GM12878 (cell line): ENCODE results near the gene SLC39A11. TPM values are rescaled to one million over a fixed set of nuclear protein-coding genes. Genes with fewer than 3 reads are reported as not detected.

Experiments
- ATAC-seq: fragments of 200-7000 bp; cut with Tn5 transposase; 3 replicates; pipeline ENCODE4 v1.9.1; 2020; ENCODE audit warnings: mild to moderate bottlenecking, moderate library complexity
- BruUV-seq: library from RNA; stranded (reverse); fragments of 400-500 nt; replicated peaks from 2 replicates; lab custom pipeline; 2021; lab: Mats Ljungman, UMichigan
- CTCF ChIA-PET: fragments of 300-600 bp; sonication (Branson Sonifier 250); formaldehyde crosslinking; extraction: SDS; loops from one replicate; lab custom pipeline; 2021; ENCODE audit warnings: inconsistent platforms; lab: Yijun Ruan, JAX
- POLR2A ChIA-PET: fragments of 350-600 bp; formaldehyde crosslinking; extraction: SDS; loops from one replicate; lab custom pipeline; 2021; ENCODE audit warnings: inconsistent platforms; lab: Charles Lee
- RAD21 ChIA-PET: fragments of 300-600 bp; sonication (Branson Sonifier 250); formaldehyde crosslinking; loops from one replicate; lab custom pipeline; 2023; ENCODE audit warnings: antibody characterized with exemption; ENCODE audit not compliant: unreplicated experiment; lab: Charles Lee
- SMC1A ChIA-PET: fragments of 300-600 bp; sonication (Branson Sonifier 250); formaldehyde crosslinking; loops from one replicate; lab custom pipeline; 2023; ENCODE audit not compliant: unreplicated experiment, uncharacterized antibody; lab: Charles Lee
- DNase-seq: peaks from one replicate; pipeline ENCODE4 v3.0.0-alpha.2; 2011; ENCODE audit warnings: low read depth, low spot score
- FAIRE-seq: peaks from 3 replicates; lab custom pipeline; 2011; peaks lifted over from hg19 to GRCh38; lab: Jason Lieb, UNC
- H2AFZ ChIP-seq: 2 replicates; pipeline ENCODE4 v1.6.0; 2011; ENCODE audit warnings: low read depth, low read length, control low read depth; ENCODE audit not compliant: control insufficient read depth
- H3K27ac ChIP-seq: 2 replicates; pipeline ENCODE4 v1.5.1; 2011; ENCODE audit warnings: control low read depth; ENCODE audit not compliant: control insufficient read depth, insufficient read depth
- H3K27me3 ChIP-seq, 2 experiments: replicated peaks in 1 of 2; 2 replicates each; pipeline versions ENCODE4 v1.6.0 to v1.6.1; 2011; ENCODE audit warnings: low read length in 1 of 2; ENCODE audit not compliant: control insufficient read depth in 2 of 2, insufficient read depth in 2 of 2
- H3K36me3 ChIP-seq, 2 experiments: 2 replicates each; pipeline ENCODE4 v1.5.1; 2011; ENCODE audit warnings: low read length in 1 of 2; ENCODE audit not compliant: control insufficient read depth in 2 of 2, insufficient read depth in 2 of 2
- H3K4me1 ChIP-seq: 2 replicates; pipeline ENCODE4 v1.6.1; 2011; ENCODE audit warnings: mild to moderate bottlenecking, low read length, moderate library complexity, mixed read lengths; ENCODE audit not compliant: control insufficient read depth, insufficient read depth
- H3K4me2 ChIP-seq: 2 replicates; pipeline ENCODE4 v1.6.0; 2011; ENCODE audit warnings: control low read depth; ENCODE audit not compliant: control insufficient read depth, insufficient read depth
- H3K4me3 ChIP-seq: fragments of 200-600 bp; sonication (generic); 2 replicates; pipeline ENCODE4 v1.5.1; 2016
- H3K79me2 ChIP-seq: 2 replicates; pipeline ENCODE4 v1.6.0; 2011; ENCODE audit warnings: low read length; ENCODE audit not compliant: control insufficient read depth, insufficient read depth
- H3K9ac ChIP-seq: 2 replicates; pipeline ENCODE4 v1.8.0; 2011; ENCODE audit warnings: low read length, control low read depth, mixed read lengths; ENCODE audit not compliant: control insufficient read depth, insufficient read depth
- H3K9me3 ChIP-seq: replicated peaks from 3 replicates; pipeline ENCODE4 v1.5.1; 2011; ENCODE audit warnings: mild to moderate bottlenecking, low read length; ENCODE audit not compliant: control insufficient read depth, insufficient read depth
- H4K20me1 ChIP-seq: 2 replicates; pipeline ENCODE4 v1.6.0; 2011; ENCODE audit not compliant: control insufficient read depth, insufficient read depth
- ASH2L ChIP-seq: fragments of 300-600, 200-600 bp; sonication (generic); IDR thresholded peaks from 2 replicates; pipeline ENCODE4 v1.6.1; 2017; ENCODE audit warnings: low read depth, mild to moderate bottlenecking, borderline replicate concordance
- CBX3 ChIP-seq: fragments of 200-600 bp; sonication (generic); IDR thresholded peaks from 2 replicates; pipeline ENCODE4 v1.6.1; 2016; ENCODE audit warnings: low read depth, borderline replicate concordance
- CEBPB ChIP-seq, 2 experiments: fragments of 150-350 bp in 1 of 2; IDR thresholded peaks; 2 replicates each; pipeline ENCODE4 v1.6.1; 2012 to 2014; ENCODE audit warnings: low read depth in 2 of 2, low read length in 2 of 2, borderline replicate concordance in 1 of 2, inconsistent platforms in 1 of 2
- ETV6 ChIP-seq, 2 experiments: fragments of 450-650 bp in 1 of 2; IDR thresholded peaks in 1 of 2; conservative IDR thresholded peaks in 1 of 2; 2 replicates each; pipeline ENCODE4 v1.6.1; 2014; ENCODE audit warnings: antibody characterized with exemption in 1 of 2, borderline replicate concordance in 1 of 2, low read depth in 1 of 2, mild to moderate bottlenecking in 1 of 2, moderate library complexity in 1 of 2
- NKRF ChIP-seq: fragments of 450-650 bp; conservative IDR thresholded peaks from 2 replicates; pipeline ENCODE4 v1.6.1; 2017; ENCODE audit warnings: mild to moderate bottlenecking, moderate library complexity
- PAX8 ChIP-seq: fragments of 450-650 bp; IDR thresholded peaks from 2 replicates; pipeline ENCODE4 v1.6.1; 2017; ENCODE audit warnings: mild to moderate bottlenecking, moderate library complexity
- POU2F2 ChIP-seq: IDR thresholded peaks from 3 replicates; pipeline ENCODE4 v1.6.1; 2011; ENCODE audit warnings: low read depth, mild to moderate bottlenecking, low read length, borderline replicate concordance
- REST ChIP-seq: IDR thresholded peaks from 2 replicates; pipeline ENCODE4 v1.6.1; 2012; ENCODE audit warnings: mild to moderate bottlenecking, low read depth, low read length
- STAT3 ChIP-seq: IDR thresholded peaks from 2 replicates; pipeline ENCODE4 v1.6.1; 2011; ENCODE audit warnings: low read depth, low read length, improper control_type of control experiment
- TCF3 ChIP-seq: IDR thresholded peaks from 2 replicates; pipeline ENCODE4 v1.6.1; 2012; ENCODE audit warnings: low read depth, mild to moderate bottlenecking, low read length, borderline replicate concordance; ENCODE audit not compliant: insufficient read depth
- USF1 ChIP-seq: IDR thresholded peaks from 2 replicates; pipeline ENCODE4 v1.6.1; 2011; ENCODE audit warnings: borderline replicate concordance, low read depth, mild to moderate bottlenecking, moderate library complexity, mixed read lengths, low read length; ENCODE audit not compliant: insufficient read depth; ENCODE audit errors: extremely low read length
- ZNF687 ChIP-seq: fragments of 450-650 bp; IDR thresholded peaks from 2 replicates; pipeline ENCODE4 v1.6.1; 2017; ENCODE audit warnings: mild to moderate bottlenecking, moderate library complexity
- whole genome bisulfite sequencing: methylation state at CpG from one replicate; pipeline ENCODE4 v1.1.6; 2016; ENCODE audit warnings: low lambda C conversion rate; ENCODE audit not compliant: insufficient replicate concordance, insufficient coverage; ENCODE audit errors: missing lambda C conversion rate; 5-methylcytosine and 5-hydroxymethylcytosine counted together
- in situ Hi-C: fragments of 300-500 bp; cut with MboI; formaldehyde crosslinking; loops from 9 replicates; pipeline ENCODE4 v1.14.3; 2018; ENCODE audit warnings: mixed read lengths
- intact Hi-C: fragments of 100-400 bp; cut with micrococcal nuclease; formaldehyde crosslinking; loops from one replicate; pipeline ENCODE4 v1.14.2; 2022; ENCODE audit not compliant: unreplicated experiment
- polyA plus RNA-seq, 11 experiments: library from polyadenylated mRNA; depleted of rRNA in 4 of 11; unstranded in 6 of 11; stranded (reverse) in 5 of 11; fragments of >200 nt; fragmentation: Nextera tagmentation in 4 of 11; fragmentation: Illumina TruSeq in 1 of 11; extraction: Ambion mirVana in 4 of 11; extraction: Trizol in 1 of 11; gene quantifications; 1 replicate in 1 of 11; 2 replicates in 10 of 11; pipeline versions ENCODE4 v1.2.1 to v1.2.3, GENCODE V29; 2011 to 2016; ENCODE audit warnings: inconsistent platforms in 2 of 11, missing spikeins in 2 of 11, low read depth in 1 of 11
- total RNA-seq, 4 experiments: library from RNA; depleted of rRNA in 3 of 4; stranded (reverse); fragments of >200 nt in 3 of 4; fragmentation: Illumina TruSeq in 1 of 4; extraction: Trizol in 1 of 4; gene quantifications; 2 replicates each; pipeline versions ENCODE4 v1.2.1 to v1.2.3, GENCODE V29; 2013 to 2021

The SLC39A11 gene
- total and polyA plus RNA-seq, 10 of the 15 experiments (the other 5 are each of a cell fraction or from before 2014, with no cell fraction given): 8.6 to 23.8 (median 14.0) TPM

GRCh38 chr17:73135766-73136165 lies 43.3 kb upstream of the SLC39A11 start:
- H3K27ac ChIP-seq: no peak overlapping the region
- POLR2A ChIA-PET: no interaction called here
- RAD21 ChIA-PET: no interaction called here
- CTCF ChIA-PET: interaction anchor here (0.7 kb wide), 1 partner anchor 56 kb away, joined by 3 read pairs; no protein-coding TSS in a partner anchor
- H3K4me3 ChIP-seq: no peak overlapping the region
- H3K79me2 ChIP-seq: no peaks in the 10 kb centered on the region
- H3K4me2 ChIP-seq: no peak overlapping the region
- H3K9ac ChIP-seq: no peak overlapping the region
- ATAC-seq: no peak
- intact Hi-C loops: no loop called here
- peaks cover 4% of the 10 kb centered on the region; the same call in 1 of the 2 replicates for H3K4me1 ChIP-seq
- no peaks in the 10 kb centered on the region for H3K36me3 ChIP-seq
- no TSS peak for BruUV-seq
- H3K9me3 ChIP-seq: no peaks in the 10 kb centered on the region; the same call in 2 of the 3 replicates
- no peaks in the 10 kb centered on the region for H4K20me1 ChIP-seq
- in situ Hi-C loops: no loop called here
- no peaks in the 10 kb centered on the region for H3K27me3 ChIP-seq
- FAIRE-seq: no peak
- no peak for DNase-seq
- SMC1A ChIA-PET: interaction anchor here (1.1 kb wide), 1 partner anchor 11 kb away, joined by 3 read pairs; no protein-coding TSS in a partner anchor
- WGBS: 71% methylated on average over 4 of the region's 4 CpGs
- H2AFZ ChIP-seq: no peak overlapping the region
- TF ChIP-seq CBX3 (no peak), ETV6 (conservative IDR thresholded peaks at IDR 0.05 in 1 of 2, IDR thresholded peaks at IDR 0.05 in 1 of 2; ENCODE audit: borderline replicate concordance in 1 of 2, low read depth in 1 of 2) (no peak), USF1 (no peak), STAT3 (no peak), CEBPB (IDR thresholded peaks at IDR 0.05; ENCODE audit: borderline replicate concordance in 1 of 2, low read depth in 2 of 2, low read length in 2 of 2) (no peak), PAX8 (no peak), POU2F2 (no peak), REST (no peak), TCF3 (no peak), ZNF687 (no peak), ASH2L (no peak), NKRF (no peak)
